PFSK-1 (cell line): ENCODE data around the gene ADAMTS17.

Experiments
- FOXP2 ChIP-seq: optimal IDR thresholded peaks from 2 replicates; pipeline ENCODE3; 2011; ENCODE audit warnings: borderline replicate concordance, control low read depth, inconsistent platforms; ENCODE audit not compliant: insufficient read depth; ENCODE audit errors: extremely low read length, extremely low read depth
- POLR2AphosphoS5 ChIP-seq: IDR thresholded peaks from 2 replicates; pipeline ENCODE4 v1.6.1; 2012; ENCODE audit warnings: low read depth, mild to moderate bottlenecking, control low read depth, low read length, moderate library complexity
- REST ChIP-seq, 2 experiments: IDR thresholded peaks; 2 replicates each; pipeline versions ENCODE4 v1.6.1 to v1.8.0; 2011 to 2012; ENCODE audit warnings: low read depth in 2 of 2, low read length in 2 of 2, control low read depth in 1 of 2, inconsistent platforms in 1 of 2, mild to moderate bottlenecking in 1 of 2, moderate library complexity in 1 of 2; ENCODE audit not compliant: insufficient read depth in 1 of 2
- SIN3A ChIP-seq: IDR thresholded peaks from 2 replicates; pipeline ENCODE4 v1.6.1; 2012; ENCODE audit warnings: mild to moderate bottlenecking, low read length, moderate library complexity, borderline replicate concordance; ENCODE audit not compliant: insufficient read depth
- TAF1 ChIP-seq: IDR thresholded peaks from 2 replicates; pipeline ENCODE4 v1.6.1; 2012; ENCODE audit warnings: low read length, control low read depth, borderline replicate concordance; ENCODE audit not compliant: insufficient read depth

ADAMTS17 gene

GRCh38 chr15:100166313-100166712 lies 175.5 kb downstream of the ADAMTS17 start:
- TF ChIP-seq TAF1, result no peak
- no peak for TF ChIP-seq FOXP2
- TF ChIP-seq REST (IDR thresholded peaks at IDR 0.05; ENCODE audit: insufficient read depth in 1 of 2, low read depth in 2 of 2, low read length in 2 of 2), result no peak
- no peak for TF ChIP-seq SIN3A
- TF ChIP-seq POLR2AphosphoS5, result no peak

- TF ChIP-seq SIN3A (no peak), TAF1 (no peak), REST (IDR thresholded peaks at IDR 0.05; ENCODE audit: insufficient read depth in 1 of 2, low read depth in 2 of 2, low read length in 2 of 2) (no peak), FOXP2 (no peak), POLR2AphosphoS5 (no peak)
Observed at GRCh38 chr15:100163961-100164360, 177.8 kb downstream of the ADAMTS17 start.

- TF ChIP-seq POLR2AphosphoS5 (no peak), FOXP2 (no peak), SIN3A (no peak), TAF1 (no peak), REST (IDR thresholded peaks at IDR 0.05; ENCODE audit: insufficient read depth in 1 of 2, low read depth in 2 of 2, low read length in 2 of 2) (no peak)
Observed at GRCh38 chr15:100160953-100161352, 180.8 kb downstream of the ADAMTS17 start.

- TF ChIP-seq SIN3A (no peak), FOXP2 (no peak), TAF1 (no peak), POLR2AphosphoS5 (no peak), REST (IDR thresholded peaks at IDR 0.05; ENCODE audit: insufficient read depth in 1 of 2, low read depth in 2 of 2, low read length in 2 of 2) (no peak)
Observed at GRCh38 chr15:100159436-100159835, 182.3 kb downstream of the ADAMTS17 start.

GRCh38 chr15:100158356-100158755 lies 183.4 kb downstream of the ADAMTS17 start:
- TF ChIP-seq REST (IDR thresholded peaks at IDR 0.05; ENCODE audit: insufficient read depth in 1 of 2, low read depth in 2 of 2, low read length in 2 of 2), result no peak
- no peak for TF ChIP-seq FOXP2
- no peak for TF ChIP-seq TAF1
- TF ChIP-seq POLR2AphosphoS5, result no peak
- TF ChIP-seq SIN3A, result no peak
